ENCODE data around the gene EYS.

DNA sequence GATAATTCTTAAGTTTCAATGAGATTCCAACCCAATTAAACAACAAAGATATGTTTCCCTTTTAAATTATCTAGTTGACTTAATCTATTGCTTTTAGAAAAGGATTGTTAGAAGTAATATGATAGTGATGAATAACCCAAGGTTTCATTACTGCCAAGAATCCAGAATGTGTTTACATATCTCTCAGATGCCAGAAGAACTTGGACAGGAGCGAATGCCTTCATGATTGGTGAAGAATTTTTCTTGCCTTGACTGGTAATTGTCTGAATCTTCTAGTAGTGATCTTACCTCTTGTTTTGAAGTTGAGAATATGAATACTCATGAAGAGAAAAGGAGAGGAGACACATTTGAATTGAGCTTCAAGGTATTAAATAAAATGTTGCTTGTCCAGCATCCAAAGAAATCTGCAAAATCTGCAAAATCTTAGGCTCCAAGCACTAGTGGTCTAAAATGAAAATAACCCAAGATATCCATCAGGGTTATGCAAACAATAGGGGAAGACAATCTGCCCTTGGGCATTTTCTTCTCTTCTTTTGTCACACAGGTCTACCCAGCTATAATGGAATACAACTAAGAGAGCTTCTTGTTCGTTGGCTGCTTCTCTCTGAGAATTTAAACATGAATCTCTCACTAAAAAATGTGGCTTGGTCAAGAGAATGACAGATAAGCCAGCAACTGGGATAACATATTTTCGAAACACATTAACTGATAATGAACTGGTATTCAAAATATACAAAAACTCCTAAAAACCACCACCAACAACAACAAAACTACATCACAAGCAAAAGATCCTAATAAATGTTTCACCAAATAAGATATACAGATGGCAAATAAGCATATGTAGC is 928.9 kb downstream of the EYS start:
- TF ChIP-seq, protein P1, sequence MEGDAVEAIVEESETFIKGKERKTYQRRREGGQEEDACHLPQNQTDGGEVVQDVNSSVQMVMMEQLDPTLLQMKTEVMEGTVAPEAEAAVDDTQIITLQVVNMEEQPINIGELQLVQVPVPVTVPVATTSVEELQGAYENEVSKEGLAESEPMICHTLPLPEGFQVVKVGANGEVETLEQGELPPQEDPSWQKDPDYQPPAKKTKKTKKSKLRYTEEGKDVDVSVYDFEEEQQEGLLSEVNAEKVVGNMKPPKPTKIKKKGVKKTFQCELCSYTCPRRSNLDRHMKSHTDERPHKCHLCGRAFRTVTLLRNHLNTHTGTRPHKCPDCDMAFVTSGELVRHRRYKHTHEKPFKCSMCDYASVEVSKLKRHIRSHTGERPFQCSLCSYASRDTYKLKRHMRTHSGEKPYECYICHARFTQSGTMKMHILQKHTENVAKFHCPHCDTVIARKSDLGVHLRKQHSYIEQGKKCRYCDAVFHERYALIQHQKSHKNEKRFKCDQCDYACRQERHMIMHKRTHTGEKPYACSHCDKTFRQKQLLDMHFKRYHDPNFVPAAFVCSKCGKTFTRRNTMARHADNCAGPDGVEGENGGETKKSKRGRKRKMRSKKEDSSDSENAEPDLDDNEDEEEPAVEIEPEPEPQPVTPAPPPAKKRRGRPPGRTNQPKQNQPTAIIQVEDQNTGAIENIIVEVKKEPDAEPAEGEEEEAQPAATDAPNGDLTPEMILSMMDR (IDR thresholded peaks at IDR 0.05) = no peak
- no peak for TF ChIP-seq POLR2AphosphoS5 (IDR thresholded peaks at IDR 0.05)
- TF ChIP-seq POLR2A (IDR thresholded peaks at IDR 0.05) = no peak
